AG04450 (cell line): ENCODE results near the gene ZMYND11. TPM values are rescaled to one million over a fixed set of nuclear protein-coding genes. Genes with fewer than 3 reads are reported as not detected.

ENCODE experiments used
- CTCF ChIA-PET: fragments of 300-600, 350-600 bp; formaldehyde crosslinking; extraction: SDS; loops from one replicate; lab custom pipeline; 2022; ENCODE audit warnings: antibody characterized with exemption, inconsistent platforms; lab: Charles Lee
- POLR2A ChIA-PET: fragments of 350-600 bp; formaldehyde crosslinking; extraction: SDS; loops from one replicate; lab custom pipeline; 2021; ENCODE audit warnings: antibody characterized with exemption, inconsistent platforms; lab: Yijun Ruan, JAX
- DNase-seq: peaks from one replicate; pipeline ENCODE4 v3.0.0-alpha.2; 2011; ENCODE audit warnings: low read depth, low spot score
- H3K27ac ChIP-seq: one replicate; pipeline ENCODE4 v1.5.1; 2012; ENCODE audit warnings: low read depth, low read length, control low read depth
- H3K27me3 ChIP-seq: one replicate; pipeline ENCODE4 v1.6.0; 2012; ENCODE audit warnings: low read length; ENCODE audit not compliant: control insufficient read depth, insufficient read depth
- H3K4me3 ChIP-seq: 2 replicates; pipeline ENCODE4 v1.5.1; 2011; ENCODE audit warnings: mild to moderate bottlenecking, low read depth, low read length, control low read depth
- H3K9me3 ChIP-seq: 2 replicates; pipeline ENCODE4 v1.5.1; 2012; ENCODE audit warnings: low read length; ENCODE audit not compliant: control insufficient read depth, insufficient read depth
- CTCF ChIP-seq: IDR thresholded peaks from 2 replicates; pipeline ENCODE4 v1.5.1; 2011; ENCODE audit warnings: low read depth, low read length, control low read depth, inconsistent platforms
- polyA plus RNA-seq: library from polyadenylated mRNA; depleted of rRNA; stranded (reverse); fragments of >200 nt; gene quantifications from 2 replicates; pipeline ENCODE4 v1.2.3, GENCODE V29; 2011

The ZMYND11 gene
- polyA plus RNA-seq, 1 experiment, result 76.0 TPM

GRCh38 chr10:288316-289200, 153.3 kb downstream of the ZMYND11 start:
- peaks cover 2% of the 10 kb centered on the region; the same call in 1 of the 2 replicates for H3K9me3 ChIP-seq
- H3K27ac ChIP-seq, result no peak overlapping the region
- ChIA-PET POLR2A (no interaction called here), CTCF (no interaction called here)
- no peak overlapping the region for H3K4me3 ChIP-seq
- no peak for DNase-seq
- H3K27me3 ChIP-seq, result no peaks in the 10 kb centered on the region
- TF ChIP-seq CTCF, result no peak

GRCh38 chr10:289581-289980, 154.3 kb downstream of the ZMYND11 start:
- ChIA-PET CTCF (no interaction called here), POLR2A (no interaction called here)
- no peak for TF ChIP-seq CTCF
- no peak for DNase-seq
- Histone ChIP-seq H3K27me3 (no peaks in the 10 kb centered on the region), H3K27ac (no peak overlapping the region), H3K4me3 (no peak overlapping the region), H3K9me3 (peaks cover 2% of the 10 kb centered on the region; the same call in 1 of the 2 replicates)

GRCh38 chr10:290026-290725, 154.9 kb downstream of the ZMYND11 start:
- no peak for DNase-seq
- no peak for TF ChIP-seq CTCF
- no peaks in the 10 kb centered on the region for H3K27me3 ChIP-seq
- no peak overlapping the region for H3K4me3 ChIP-seq
- POLR2A ChIA-PET, result no interaction called here
- no peak overlapping the region for H3K27ac ChIP-seq
- peaks cover 2% of the 10 kb centered on the region; the same call in 1 of the 2 replicates for H3K9me3 ChIP-seq
- CTCF ChIA-PET, result no interaction called here

GRCh38 chr10:293636-294035, 158.4 kb downstream of the ZMYND11 start:
- H3K27ac ChIP-seq, result no peak overlapping the region
- no peak for TF ChIP-seq CTCF
- ChIA-PET POLR2A (no interaction called here), CTCF (interaction anchor here (0.7 kb wide), 1 partner anchor 9 kb away, joined by 3 read pairs; no protein-coding TSS in a partner anchor)
- H3K9me3 ChIP-seq, result peaks cover 1% of the 10 kb centered on the region; the same call in 1 of the 2 replicates
- DNase-seq, result no peak
- H3K4me3 ChIP-seq, result no peak overlapping the region
- H3K27me3 ChIP-seq, result no peaks in the 10 kb centered on the region
